Tibial nerve (tissue), 4 donors: ENCODE measurements around the gene ATP11C. TPM values are rescaled to one million over a fixed set of nuclear protein-coding genes. Genes with fewer than 3 reads are reported as not detected.

ENCODE experiments used
- DNase-seq, 2 donors: peaks; one replicate each; pipeline ENCODE4 v3.0.0-alpha.2; 2019; ENCODE audit warnings: low spot score in 2 of 2
- H3K27ac ChIP-seq, 4 donors: fragments of 200-600 bp; sonication (generic) in 3 of 4; one replicate each; pipeline ENCODE4 v1.5.1; 2017 to 2019; ENCODE audit warnings: mild to moderate bottlenecking in 1 of 4
- H3K27me3 ChIP-seq, 2 donors: fragments of 200-600 bp; sonication (generic) in 1 of 2; one replicate each; pipeline versions ENCODE4 v1.5.1 to v1.6.0; 2017 to 2019
- H3K36me3 ChIP-seq, 3 donors: fragments of 200-600 bp; sonication (generic); one replicate each; pipeline ENCODE4 v1.5.1; 2018 to 2019
- H3K4me1 ChIP-seq, 4 donors: fragments of 200-600 bp; sonication (generic) in 3 of 4; one replicate each; pipeline ENCODE4 v1.5.1; 2017 to 2019
- H3K4me3 ChIP-seq, 4 donors: fragments of 200-600 bp; sonication (generic) in 3 of 4; one replicate each; pipeline ENCODE4 v1.5.1; 2017 to 2019; ENCODE audit warnings: mild to moderate bottlenecking in 1 of 4, moderate library complexity in 1 of 4
- H3K9me3 ChIP-seq, 4 donors: fragments of 200-600 bp; sonication (generic) in 3 of 4; one replicate each; pipeline ENCODE4 v1.5.1; 2017 to 2019
- CTCF ChIP-seq, 5 experiments: fragments of 200-600 bp in 3 of 5; fragments of 450-650 bp in 2 of 5; sonication (generic) in 3 of 5; IDR thresholded peaks; one replicate each; pipeline ENCODE4 v1.5.1; 2016 to 2019; ENCODE audit warnings: antibody characterized with exemption in 5 of 5, mild to moderate bottlenecking in 3 of 5, moderate library complexity in 2 of 5
- EP300 ChIP-seq, 2 donors: sonication (generic); formaldehyde crosslinking; IDR thresholded peaks; one replicate each; pipeline ENCODE4 v1.6.1; 2017; ENCODE audit warnings: antibody characterized with exemption in 2 of 2, mild to moderate bottlenecking in 1 of 2
- POLR2A ChIP-seq, 2 donors: fragments of 450-650 bp; IDR thresholded peaks; one replicate each; pipeline ENCODE4 v1.6.1; 2017; ENCODE audit warnings: antibody characterized with exemption in 2 of 2, mild to moderate bottlenecking in 2 of 2, moderate library complexity in 2 of 2
- WGBS, 2 donors: methylation state at CpG; one replicate each; pipeline ENCODE4 v1.1.5; 2018; 5-methylcytosine and 5-hydroxymethylcytosine counted together
- total RNA-seq, 4 donors: library from RNA; depleted of rRNA; stranded (reverse); fragments of >200 nt; gene quantifications; one replicate each; pipeline ENCODE4 v1.1.0, GENCODE V29; 2016

The ATP11C gene
- total RNA-seq, 4 donors from 2014 or later = 24.1 to 37.8 (median 32.9) TPM

GRCh38 chrX:139708067-139708466, 224.8 kb downstream of the ATP11C start, which contains the start of gene MCF2:
Gene MCF2 (minus strand): TSS chrX:139708167. CDS start chrX:139651744, 56,423 bp downstream.
- no peak for DNase-seq
- Histone ChIP-seq H3K27ac (no peak within 1 kb of the TSS), H3K4me3 (no peak within 1 kb of the TSS), H3K4me1 (no peaks in the 10 kb centered on the region), H3K27me3 (no peaks in the 10 kb centered on the region), H3K36me3 (no peaks in the 10 kb centered on the region), H3K9me3 (no peaks in the 10 kb centered on the region)
- WGBS, 2 donors = 60 to 67% methylated on average over 4 of the region's 4 CpGs
- TF ChIP-seq POLR2A (IDR thresholded peaks at IDR 0.05) = no peak
- no peak for TF ChIP-seq CTCF (IDR thresholded peaks at IDR 0.05)
- TF ChIP-seq EP300 (IDR thresholded peaks at IDR 0.05) = no peak

GRCh38 chrX:139702658-139703057, 230.2 kb downstream of the ATP11C start:
- H3K4me1 ChIP-seq = no peaks in the 10 kb centered on the region
- no peak for DNase-seq
- no peak overlapping the region for H3K4me3 ChIP-seq
- H3K27ac ChIP-seq = no peak overlapping the region
- no peak for TF ChIP-seq POLR2A (IDR thresholded peaks at IDR 0.05)
- no peak for TF ChIP-seq EP300 (IDR thresholded peaks at IDR 0.05)
- TF ChIP-seq CTCF (IDR thresholded peaks at IDR 0.05) = no peak
- no peaks in the 10 kb centered on the region for H3K27me3 ChIP-seq
- no peaks in the 10 kb centered on the region for H3K36me3 ChIP-seq
- WGBS, 2 donors = 77% methylated on average over 3 of the region's 3 CpGs
- H3K9me3 ChIP-seq = no peaks in the 10 kb centered on the region

GRCh38 chrX:139692908-139693307, 239.9 kb downstream of the ATP11C start:
- no peak for TF ChIP-seq EP300 (IDR thresholded peaks at IDR 0.05)
- TF ChIP-seq CTCF (IDR thresholded peaks at IDR 0.05) = no peak
- TF ChIP-seq POLR2A (IDR thresholded peaks at IDR 0.05) = no peak
- WGBS, 2 donors = 20 to 53% methylated on average over 8 of the region's 8 CpGs
- no peak for DNase-seq

GRCh38 chrX:139692506-139692849, 240.4 kb downstream of the ATP11C start:
- no peaks in the 10 kb centered on the region for H3K9me3 ChIP-seq
- TF ChIP-seq CTCF (IDR thresholded peaks at IDR 0.05) (no peak), POLR2A (IDR thresholded peaks at IDR 0.05) (no peak), EP300 (IDR thresholded peaks at IDR 0.05) (no peak)
- 15 to 63% methylated on average over 7 to 11 of the region's 11 CpGs for WGBS, 2 donors

More at GRCh38 chrX:139692908-139693307, 239.9 kb downstream of the ATP11C start:
- no peak overlapping the region for H3K27ac ChIP-seq
- H3K27me3 ChIP-seq = peaks cover 0 to 24% of the 10 kb centered on the region in 2 donors
- no peaks in the 10 kb centered on the region for H3K36me3 ChIP-seq
- peak overlapping the region in 1 of 4 donors; percentile 51 for H3K4me3 ChIP-seq
- peaks cover 0 to 13% (median 0%) of the 10 kb centered on the region in 4 donors for H3K4me1 ChIP-seq
- no peaks in the 10 kb centered on the region for H3K9me3 ChIP-seq

GRCh38 chrX:139691843-139692505, 240.9 kb downstream of the ATP11C start:
- Histone ChIP-seq H3K27ac (no peak overlapping the region), H3K4me3 (peak overlapping the region; percentile 12 to 51 (median 16)), H3K9me3 (no peaks in the 10 kb centered on the region), H3K4me1 (peaks cover 0 to 13% (median 0%) of the 10 kb centered on the region in 4 donors), H3K36me3 (no peaks in the 10 kb centered on the region), H3K27me3 (peaks cover 0 to 24% of the 10 kb centered on the region in 2 donors)
- WGBS, 2 donors = 4 to 25% methylated on average over 26 to 47 of the region's 52 CpGs
- no peak for TF ChIP-seq CTCF (IDR thresholded peaks at IDR 0.05)
- TF ChIP-seq EP300 (IDR thresholded peaks at IDR 0.05) = no peak
- no peak for TF ChIP-seq POLR2A (IDR thresholded peaks at IDR 0.05)
- DNase-seq = no peak

More at GRCh38 chrX:139692506-139692849, 240.4 kb downstream of the ATP11C start:
- Histone ChIP-seq H3K27ac (no peak overlapping the region), H3K4me1 (peaks cover 0 to 13% (median 0%) of the 10 kb centered on the region in 4 donors), H3K4me3 (peak overlapping the region in 3 of 4 donors; percentile 12 to 51 (median 19)), H3K36me3 (no peaks in the 10 kb centered on the region), H3K27me3 (peaks cover 0 to 24% of the 10 kb centered on the region in 2 donors)
- no peak for DNase-seq
